CD4-positive, alpha-beta T cell treated with Interleukin-6 at 100 ng/mL for 8 hours (primary cell): ENCODE results near the gene NAALADL1.

Source experiments
- DNase-seq: peaks from one replicate; pipeline ENCODE4 v3.0.0-alpha.2; 2020; ENCODE audit warnings: mixed read lengths, low spot score

Gene NAALADL1

DNA sequence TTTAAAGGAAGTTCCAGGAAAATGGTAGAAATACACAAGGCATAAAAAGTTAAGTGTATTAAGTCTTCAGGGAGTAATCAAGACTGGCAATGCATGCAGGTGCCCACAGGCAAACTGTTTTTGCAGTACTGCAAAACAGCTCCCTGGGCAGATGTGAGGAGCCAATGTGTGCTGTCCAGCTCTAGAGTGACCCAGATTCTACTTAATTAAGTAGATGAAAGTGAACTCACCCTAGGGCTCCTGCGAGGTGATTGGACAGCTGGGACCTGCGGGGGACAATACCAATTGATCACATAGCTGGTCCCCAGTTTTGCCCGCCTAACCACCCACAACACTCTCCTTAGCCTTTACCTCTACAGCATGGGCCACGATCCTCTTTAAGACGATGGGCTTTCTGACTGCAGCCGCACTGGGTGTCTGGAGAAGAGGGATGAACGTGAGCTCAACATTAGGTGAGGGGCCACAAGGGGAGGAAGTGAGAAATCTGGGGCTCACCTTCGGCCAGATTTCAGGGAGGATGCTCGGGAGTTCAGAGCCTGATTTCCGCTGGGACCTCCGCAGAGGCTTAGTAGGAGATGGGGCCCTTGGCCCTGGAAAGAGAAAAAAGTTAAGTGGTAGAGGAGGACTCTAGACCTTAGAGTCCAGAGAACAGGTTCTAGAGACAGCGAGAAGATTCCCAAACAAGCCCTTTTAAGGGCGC, 24.9 kb upstream of the NAALADL1 start:
- no peak for DNase-seq

DNA sequence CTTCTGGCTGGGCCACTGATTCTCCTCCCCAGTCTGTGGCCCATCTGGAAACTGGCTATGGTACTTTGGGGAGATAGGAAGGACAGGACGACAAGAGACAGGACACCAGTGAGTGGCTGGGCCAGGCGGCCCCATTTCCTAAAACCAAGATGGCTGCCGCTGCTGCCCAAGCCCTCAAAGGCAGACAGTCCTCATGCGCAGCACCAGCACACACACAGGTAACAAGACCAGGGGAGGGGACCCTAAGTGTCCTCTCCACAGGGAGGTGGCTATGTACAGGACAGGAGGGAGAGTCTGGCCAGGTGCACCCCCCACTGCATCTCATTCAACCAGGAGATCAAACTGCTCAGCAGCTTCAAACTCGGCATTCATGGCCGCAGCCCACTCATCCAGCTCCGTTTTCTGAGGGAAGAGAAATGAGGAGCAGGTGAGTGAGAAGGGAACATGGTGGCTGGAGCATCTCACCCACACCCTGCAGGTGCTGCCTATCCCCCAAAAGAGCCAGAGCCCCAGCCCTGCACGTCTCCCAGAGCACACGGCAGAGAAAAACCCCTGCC, 20.5 kb upstream of the NAALADL1 start:
- DNase-seq: no peak

DNA sequence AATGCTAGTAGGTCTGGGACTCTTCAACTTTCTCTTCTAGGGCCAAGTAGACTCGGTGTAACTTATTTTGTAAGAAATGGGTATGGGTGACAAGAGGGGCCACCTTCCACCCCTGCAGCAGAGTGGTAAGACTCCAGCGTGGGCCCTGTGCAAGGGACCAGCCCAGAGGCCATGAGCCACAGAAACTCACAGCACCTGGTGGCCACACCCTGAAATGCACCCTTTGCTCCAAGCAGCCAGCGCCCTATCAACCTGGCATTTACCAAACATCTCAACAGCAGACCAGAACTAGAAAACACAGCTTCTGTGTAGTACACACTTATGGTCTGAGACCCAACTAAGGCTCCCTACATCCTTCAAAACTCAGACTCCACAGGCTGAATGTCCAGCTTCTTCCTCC, 19.8 kb upstream of the NAALADL1 start:
- DNase-seq: peak; percentile 73

DNA sequence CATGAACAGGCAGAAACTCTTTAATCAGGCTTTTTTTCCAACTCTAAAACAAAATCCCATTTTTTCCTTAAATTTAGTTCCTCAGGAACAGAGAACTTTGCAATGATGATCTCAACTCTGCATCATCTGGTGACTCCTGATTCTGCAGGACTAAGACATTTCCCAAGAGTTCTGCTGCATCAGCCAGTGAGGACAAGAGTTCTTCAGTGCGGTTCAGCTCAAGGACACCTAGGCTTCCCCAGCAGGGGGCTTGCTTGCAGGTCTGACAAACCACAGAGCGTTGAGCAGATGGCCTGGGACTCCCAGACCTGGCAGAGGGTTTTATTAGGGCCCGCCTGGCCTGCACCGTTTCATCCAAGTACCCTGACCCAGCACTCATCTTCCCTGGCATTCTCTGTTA, 19.1 kb upstream of the NAALADL1 start:
- DNase-seq: no peak

DNA sequence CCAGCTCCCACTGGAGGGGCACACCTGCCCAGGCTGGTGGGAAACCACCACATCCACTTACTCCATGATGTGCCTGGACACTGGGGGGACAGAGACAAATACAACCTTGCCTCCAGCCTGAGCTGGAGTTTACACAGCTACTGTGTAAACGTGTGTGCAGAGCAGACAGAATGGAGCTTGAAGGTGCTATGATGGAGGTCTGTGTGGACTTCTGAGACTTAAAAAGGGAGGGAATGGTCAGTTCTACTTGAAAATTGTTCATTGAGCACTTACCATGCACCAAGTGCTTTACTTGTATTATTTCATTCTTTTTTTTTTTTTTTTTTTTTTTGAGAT, 14.2 kb upstream of the NAALADL1 start:
- DNase-seq: no peak

DNA sequence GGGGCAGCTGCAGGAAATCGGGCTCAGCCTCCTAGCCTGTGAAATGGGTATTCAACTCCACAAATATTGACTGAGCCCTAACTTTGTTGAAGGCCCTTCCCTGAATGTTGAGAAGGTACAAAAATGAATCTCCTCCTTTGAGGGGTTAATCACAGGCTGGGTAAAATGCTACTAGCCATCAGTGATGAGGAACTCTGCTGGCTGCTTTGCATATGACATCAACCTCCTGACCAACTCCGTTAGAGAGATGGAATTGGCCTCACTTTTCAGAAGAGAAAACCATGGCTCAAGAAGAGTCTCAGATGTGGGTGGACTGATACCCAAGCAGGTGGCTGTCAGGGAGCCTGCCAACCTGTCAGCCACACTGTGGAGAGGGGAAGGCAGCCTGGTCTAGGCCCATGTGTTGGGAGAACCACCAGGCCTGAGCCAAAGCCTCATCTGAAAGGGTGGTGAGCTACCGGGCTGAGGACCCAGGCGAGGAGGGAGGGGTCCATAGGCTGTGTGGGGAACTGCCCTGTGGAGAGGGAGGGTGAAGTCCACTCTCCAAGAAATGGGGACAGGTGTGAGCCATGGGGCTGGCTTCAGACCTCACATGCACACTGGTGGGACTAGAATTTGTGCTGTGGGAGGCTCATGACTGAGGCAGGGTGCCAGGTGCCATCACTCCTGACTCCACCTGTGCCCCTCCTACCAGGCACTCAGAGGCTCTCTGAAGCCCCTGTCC, 13.7 kb upstream of the NAALADL1 start:
- DNase-seq: no peak

DNA sequence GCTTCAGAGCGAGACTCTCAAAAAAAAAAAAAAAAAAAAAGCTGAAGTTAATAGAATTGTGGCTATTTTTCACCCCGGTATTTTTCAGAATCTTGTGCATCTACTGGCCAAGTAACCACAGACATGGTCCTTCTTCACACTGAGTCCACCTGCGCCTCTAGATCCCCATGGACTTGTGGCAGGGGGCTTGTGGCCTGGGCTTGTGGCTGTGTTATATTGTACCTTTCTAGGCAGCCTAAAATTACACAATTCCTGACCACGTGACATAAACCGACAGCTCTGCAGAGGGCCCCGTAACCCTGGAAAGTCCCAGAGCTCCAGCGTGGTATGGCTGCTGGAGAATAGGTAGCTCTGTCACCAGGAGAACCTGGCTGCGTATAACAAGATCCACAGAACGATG, 10.9 kb upstream of the NAALADL1 start:
- DNase-seq: no peak

DNA sequence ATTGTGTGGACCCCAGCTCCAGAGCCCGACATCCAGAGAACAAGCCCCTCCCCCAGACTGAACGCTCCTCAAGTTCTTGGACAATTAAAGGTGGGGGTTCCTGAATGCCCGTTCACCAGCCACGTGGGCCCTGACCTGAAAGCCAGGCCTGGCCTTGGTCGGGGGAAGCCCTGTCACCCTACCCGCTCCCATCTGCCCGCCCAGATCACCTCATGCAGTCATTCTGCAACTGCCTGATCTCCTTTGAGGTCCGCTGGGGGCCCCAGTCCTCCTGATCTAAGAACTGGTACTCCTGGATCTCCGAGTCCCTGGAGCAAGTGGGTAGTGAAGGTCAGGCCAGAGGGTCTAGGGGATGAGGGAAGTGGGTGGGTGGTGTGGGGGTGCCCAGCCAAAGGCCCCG, 9.1 kb upstream of the NAALADL1 start:
- DNase-seq: no peak

DNA sequence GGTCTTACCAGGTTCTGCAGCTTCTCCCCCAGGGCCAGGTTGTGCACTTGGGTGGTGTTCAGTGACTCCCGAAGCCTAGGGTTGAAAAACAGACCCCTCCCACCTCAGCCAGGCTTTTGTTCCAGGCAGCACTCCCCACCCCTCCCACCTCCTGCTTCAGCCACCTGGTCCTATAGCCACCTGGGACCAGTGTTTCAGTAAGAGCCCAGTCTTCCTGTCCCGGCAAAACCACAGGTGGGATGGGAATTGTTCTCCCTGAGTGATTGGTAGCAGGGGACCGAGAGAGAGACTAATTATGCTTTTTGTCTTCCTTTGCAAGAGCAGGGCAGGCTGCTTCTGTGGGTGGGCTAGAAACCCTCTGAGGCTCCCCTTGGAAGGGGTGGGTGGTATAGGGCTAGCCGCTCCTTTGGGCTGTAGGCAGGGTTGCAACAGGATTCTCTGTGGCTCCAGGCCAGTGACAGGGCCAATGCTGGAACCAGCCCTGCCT, 8.5 kb upstream of the NAALADL1 start:
- DNase-seq: no peak

DNA sequence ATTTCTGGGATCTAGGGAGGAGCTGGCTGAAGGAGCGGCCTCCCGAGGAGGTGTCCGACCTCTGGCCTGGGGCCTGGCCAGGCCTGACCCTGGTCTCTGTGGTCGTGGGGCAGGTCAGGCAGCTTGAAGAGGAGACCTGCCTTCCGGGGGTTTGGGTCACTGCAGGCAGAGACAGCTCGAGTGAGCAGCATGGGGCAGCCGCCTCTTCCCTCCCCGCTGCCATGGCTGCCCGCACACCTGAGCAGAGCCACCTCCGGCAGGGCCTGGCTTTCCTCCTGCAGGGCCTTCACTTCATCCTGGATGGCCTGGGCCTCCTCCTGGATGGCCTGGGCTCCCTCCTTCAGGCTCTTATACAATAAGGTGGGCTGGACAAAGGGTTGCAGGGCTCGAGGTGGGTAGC, 8.0 kb upstream of the NAALADL1 start:
- DNase-seq: no peak

DNA sequence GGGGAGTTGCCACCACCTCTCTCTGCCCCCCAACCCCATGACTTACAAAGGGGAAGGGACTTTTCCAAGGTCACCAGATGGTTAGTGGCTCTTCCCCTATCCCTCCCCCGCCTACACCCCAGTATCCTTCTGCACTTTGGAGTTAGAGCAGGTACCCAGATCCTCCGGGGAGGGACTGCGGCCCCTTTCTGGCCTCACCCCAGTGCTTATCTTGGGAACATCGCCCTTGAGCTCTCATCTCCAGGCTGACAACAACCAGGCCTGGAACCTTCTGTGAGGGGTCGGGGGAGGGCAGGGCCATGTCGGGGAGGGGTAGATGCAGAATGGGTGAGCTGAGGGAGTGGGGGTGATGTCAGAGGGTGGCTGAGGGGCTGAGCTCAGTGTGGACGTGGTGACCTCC, 7.5 kb upstream of the NAALADL1 start:
- no peak for DNase-seq

DNA sequence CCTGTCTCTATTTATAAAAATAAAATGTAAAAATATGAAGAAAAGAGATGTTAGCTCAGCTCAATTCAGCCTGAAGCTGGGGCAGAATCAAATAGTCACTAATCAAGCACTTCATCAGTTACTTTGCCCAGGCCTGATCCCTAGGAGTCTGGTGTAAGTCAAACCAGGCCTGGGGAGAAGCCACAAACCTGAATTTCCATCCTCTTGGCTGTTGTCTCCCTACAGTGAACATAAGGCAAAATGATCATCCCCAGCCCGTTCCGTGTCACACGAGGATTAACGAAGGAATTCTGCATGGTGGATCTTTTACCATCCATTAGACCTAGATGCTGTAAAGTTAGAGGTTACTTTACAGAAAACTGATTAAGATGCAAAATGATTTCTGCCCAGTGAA, 6.5 kb upstream of the NAALADL1 start:
- no peak for DNase-seq

DNA sequence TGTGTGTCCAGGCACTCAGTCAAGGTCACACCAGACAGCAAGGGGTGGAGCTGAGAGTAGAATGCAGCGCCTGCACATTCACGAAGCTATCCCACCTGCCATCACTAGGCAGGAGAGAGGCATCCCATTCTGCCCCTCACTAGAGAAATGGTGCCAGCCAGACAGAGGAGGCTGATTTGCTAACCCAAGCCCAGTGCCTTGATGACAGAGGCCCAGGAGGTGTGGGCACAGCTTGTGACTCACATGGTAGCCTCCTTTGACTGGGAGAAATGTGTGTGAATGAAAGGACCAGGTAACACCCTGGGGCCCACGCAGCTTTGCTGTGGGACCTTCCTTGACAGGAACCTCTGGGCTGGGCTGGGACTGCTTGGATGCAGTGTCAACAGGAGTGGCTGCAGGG, 5.2 kb upstream of the NAALADL1 start:
- no peak for DNase-seq

DNA sequence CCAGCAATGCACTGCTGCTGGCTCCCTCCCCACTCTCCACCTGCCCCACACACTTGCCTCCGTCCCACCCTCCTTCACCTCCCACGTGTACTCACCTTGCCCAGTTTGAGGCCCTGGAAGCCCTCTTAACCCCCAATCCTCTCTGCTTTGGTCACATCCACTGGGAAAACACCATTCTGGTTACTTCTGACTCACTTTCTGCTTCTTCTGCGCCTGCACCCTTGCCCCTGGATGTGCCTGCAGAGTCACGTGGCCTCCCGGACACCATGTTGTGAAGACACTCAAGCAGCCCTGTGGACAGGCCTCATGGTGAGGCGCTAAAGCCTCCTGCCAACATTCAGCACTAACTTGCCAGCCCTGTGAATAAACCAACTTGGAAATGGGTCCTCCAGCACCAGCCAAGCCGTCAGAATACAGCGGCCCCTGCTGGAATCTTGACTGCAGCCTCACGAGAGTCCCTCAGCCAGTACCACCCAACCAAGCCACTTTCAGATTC, 2.6 kb upstream of the NAALADL1 start:
- no peak for DNase-seq

DNA sequence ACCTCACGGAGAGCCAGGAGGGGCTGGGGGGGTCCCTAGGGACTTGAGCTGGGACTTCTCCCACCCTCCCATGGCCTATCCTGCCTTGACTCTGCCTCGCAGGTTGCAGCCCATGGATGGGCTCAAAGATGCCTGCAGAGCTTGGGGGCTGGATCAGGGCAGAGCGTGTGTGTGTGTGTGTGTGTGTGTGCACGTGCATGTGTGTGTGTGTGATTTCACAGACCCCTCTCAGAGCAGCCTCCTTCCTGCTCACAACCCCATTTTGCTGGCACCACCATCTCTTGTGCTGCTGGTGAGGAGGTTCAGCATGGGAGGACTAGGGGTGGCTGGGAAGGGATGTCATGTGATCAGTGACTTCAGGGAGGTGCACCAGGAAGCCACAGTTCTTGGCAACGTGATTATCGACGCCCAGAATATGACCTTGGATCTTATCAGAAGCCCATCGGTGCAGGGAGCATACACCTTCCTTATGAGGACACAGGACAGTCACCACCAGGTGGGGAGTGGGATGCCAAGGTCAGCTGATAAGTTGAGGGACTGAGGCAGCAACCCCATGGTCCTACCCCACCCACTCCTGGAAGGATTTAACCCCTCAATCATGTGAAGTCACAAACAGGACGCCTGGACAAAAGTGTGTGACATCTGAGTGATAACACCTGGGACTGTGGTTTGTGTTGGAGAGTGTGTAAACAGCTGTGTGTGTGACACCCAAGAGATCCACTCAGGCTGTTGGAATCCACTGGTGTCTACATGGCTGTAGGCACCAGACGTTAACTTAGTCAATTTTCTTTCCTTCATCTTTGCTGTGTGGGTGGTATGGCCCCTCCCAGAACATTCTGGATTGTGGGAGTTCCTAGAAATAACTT, 1.8 kb upstream of the NAALADL1 start:
- no peak for DNase-seq

DNA sequence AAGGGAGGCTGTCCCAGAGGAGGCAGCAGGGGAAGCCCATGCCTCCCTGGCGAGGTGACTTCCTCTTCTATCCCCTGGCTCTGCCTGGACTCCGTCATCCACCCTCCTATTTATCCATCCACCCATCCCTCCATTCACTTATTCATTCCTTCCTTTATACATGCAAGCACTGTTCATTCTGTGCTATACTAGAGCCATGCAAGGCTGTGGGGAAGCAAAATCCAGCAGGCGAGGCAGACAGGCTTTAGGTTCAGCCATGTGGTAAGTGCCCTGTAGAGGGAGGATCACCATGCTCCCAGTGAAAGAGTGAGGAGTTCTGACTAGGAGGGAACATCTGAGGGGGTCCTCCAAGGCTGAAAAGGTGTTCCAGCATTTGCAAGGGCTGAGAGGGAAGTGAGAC, 1.2 kb upstream of the NAALADL1 start:
- no peak for DNase-seq

DNA sequence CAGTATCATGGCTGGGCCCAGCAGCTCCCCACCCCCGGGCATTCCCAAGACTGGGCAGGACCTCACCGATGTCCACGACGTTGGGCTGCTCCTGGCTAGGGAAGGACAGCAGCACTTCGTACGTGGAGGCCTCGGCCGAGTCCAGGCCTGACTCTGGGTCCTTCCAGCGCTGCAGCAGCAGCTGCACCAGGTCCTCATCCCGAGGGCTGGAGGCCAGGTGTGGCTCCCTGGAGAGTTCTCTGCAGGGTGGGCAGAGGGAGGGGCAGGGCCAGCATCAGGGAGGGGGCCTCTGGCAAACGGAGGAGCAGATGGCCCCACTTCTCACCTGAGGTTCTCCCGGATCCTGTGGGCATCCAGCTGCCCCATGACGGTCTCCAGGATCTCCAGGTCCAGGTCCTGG, 341 bp downstream of the NAALADL1 start:
- DNase-seq: no peak

DNA sequence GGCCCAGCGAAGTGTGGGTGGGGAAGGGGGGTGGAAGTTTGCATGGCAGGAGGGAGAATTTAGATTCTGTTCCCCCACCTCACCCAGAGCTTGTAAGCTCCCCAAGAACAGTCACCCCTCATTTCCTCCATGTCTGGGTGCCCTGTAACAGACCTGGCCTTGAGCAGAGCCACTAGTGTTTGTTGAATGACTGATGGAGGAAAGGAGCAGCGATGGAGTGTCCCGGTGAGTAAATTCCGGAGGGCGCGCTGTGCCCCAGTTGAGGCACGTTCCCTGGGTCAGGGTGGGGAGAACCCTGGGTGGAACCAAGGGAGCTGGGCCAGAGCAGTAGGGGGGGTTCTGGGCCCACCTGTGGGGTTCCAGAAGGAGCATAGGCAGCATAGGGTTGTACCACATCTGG, 827 bp downstream of the NAALADL1 start:
- DNase-seq: no peak

DNA sequence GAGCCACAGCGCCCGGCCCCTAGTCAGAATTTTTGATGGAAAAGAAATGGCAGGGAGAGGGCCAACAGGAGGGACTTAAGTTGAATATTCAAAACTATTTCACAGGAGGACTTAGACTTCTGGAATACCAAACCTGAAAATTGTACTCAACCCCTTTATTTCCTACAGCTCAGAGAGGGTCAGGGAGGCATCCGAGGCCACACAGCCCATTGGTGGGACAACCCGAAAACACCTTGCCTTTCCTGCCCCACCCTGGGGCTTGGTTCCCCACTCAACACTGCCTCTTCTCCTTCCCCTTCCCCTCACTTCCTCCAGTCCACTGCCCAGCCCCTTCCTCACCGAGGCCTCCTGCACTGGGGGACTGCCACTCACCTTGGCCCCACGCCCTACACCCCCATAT, 1.4 kb downstream of the NAALADL1 start:
- DNase-seq: no peak

DNA sequence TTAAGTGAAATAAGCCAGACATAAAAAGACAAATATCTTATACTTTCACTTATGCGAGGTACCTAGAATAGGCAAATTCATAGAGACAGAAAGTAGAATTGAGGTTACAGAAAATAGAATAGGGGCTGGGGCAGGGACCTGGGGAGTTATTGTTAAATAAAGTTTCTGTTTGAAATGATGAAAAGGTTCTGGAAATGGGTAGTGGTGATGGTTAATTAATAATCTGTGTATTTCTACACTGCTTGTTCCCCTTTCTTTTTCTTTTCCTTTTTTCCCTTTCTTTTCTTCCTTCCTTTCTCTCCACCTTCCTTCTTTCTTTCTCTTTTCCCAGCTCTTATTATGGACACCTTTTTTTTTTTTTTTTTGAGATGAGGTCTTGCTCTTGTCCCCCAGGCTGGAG, 2.8 kb downstream of the NAALADL1 start:
- DNase-seq: no peak

DNA sequence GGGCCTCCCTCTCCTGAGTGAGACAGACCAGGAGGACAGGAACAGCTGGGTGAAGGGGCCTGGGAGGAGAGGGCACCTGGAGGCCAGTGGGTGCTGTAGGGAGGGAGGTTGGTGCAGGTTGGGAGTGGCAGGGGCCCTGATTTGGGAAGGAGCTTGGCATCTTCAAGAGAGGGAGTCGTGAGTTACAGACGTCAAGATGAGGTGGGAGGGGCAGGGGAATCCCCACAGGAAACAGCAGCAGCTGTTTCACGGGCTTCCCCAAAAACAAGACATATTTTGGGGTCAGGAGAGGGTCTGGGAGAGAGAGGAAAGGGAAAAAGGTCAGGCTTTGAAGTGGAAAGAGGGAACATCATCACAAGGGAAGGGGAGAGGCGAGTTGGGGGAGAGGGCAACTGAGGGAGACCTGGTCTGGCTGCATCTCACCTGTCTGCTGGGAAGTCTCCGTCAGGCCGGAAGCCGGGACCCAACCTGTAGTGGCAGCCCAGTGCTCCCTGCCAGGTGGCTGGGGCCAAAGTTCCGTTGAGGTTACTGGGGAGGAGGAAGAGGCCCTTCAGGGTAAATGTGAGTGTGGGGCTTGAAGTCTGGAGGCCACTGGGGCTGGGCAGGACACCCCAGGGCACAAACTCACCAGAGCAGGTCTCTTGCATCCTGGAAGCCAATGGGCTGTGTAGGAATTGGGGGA, 4.4 kb downstream of the NAALADL1 start:
- peak; percentile 11 for DNase-seq

DNA sequence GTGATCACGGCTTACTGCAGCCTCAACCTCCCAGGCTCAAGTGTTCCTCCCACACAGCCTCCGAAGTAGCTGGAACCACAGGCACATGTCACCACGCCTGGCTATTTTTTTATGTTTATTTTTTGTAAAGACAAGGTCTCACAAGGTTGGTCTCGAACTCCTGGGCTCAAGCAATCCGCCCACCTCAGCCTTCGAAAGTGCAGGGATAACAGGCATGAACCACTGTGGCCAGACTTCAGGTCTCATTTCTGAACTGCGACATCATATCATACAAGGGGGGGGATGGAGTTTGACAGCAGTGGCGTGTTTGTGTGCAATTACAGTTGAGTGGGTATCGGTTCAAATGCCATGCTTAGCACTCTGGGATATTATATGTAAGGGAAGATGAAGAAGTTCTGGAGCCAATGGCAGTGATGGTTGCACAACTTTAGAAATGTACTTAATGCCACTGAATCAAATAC, 6.9 kb downstream of the NAALADL1 start:
- no peak for DNase-seq
